Upper lobe of left lung (tissue), 4 donors: ENCODE results near the gene NACC2.

Experiments used
- CTCF ChIP-seq, 6 experiments: fragments of 450-650 bp in 4 of 6; fragments of 200-600 bp in 2 of 6; sonication (generic) in 2 of 6; IDR thresholded peaks; one replicate each; pipeline ENCODE4 v1.5.1; 2016 to 2019; ENCODE audit warnings: antibody characterized with exemption in 6 of 6
- POLR2A ChIP-seq, 4 donors: fragments of 450-650 bp; IDR thresholded peaks; one replicate each; pipeline ENCODE4 v1.5.1; 2016 to 2017; ENCODE audit warnings: antibody characterized with exemption in 4 of 4, mild to moderate bottlenecking in 2 of 4

- TF ChIP-seq CTCF (IDR thresholded peaks at IDR 0.05) (no peak), POLR2A (IDR thresholded peaks at IDR 0.05) (no peak)
These were observed 16.1 kb upstream of the NACC2 start for GRCh38 chr9:136111190-136111589.
